DLD1 (cell line): ENCODE results near the gene GAB3.
"Not testable (repeated sequence)": the region's sequence is repeated elsewhere in the genome, so short reads cannot be mapped to it uniquely, and the experiment has no call there.

Experiments
- in situ Hi-C: cut with HindIII; loops from 2 replicates; pipeline ENCODE4 v1.10.0; 2017; ENCODE audit warnings: low sequenced_read_pairs

Gene GAB3

DNA sequence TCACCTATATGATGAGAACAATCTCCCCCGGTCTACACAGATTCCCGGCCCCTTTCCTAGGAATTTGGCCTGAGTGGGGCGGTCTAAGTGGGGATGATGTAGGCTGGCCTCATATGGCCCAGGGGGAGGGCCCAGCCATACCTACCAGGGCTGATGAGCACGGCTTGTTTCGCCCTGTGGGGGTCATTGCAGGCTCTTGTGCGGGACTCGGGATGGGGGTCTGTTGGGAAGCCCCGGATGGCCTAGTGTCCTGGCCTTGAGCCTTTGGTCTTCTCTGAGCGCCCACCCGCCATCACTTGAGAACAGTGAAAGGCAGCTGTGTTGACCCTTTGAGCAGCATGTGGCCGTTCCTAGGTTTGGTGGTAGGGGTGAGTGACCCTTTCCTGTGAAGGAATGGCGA is 92.7 kb downstream of the GAB3 start:
- in situ Hi-C loops: no loop called here

DNA sequence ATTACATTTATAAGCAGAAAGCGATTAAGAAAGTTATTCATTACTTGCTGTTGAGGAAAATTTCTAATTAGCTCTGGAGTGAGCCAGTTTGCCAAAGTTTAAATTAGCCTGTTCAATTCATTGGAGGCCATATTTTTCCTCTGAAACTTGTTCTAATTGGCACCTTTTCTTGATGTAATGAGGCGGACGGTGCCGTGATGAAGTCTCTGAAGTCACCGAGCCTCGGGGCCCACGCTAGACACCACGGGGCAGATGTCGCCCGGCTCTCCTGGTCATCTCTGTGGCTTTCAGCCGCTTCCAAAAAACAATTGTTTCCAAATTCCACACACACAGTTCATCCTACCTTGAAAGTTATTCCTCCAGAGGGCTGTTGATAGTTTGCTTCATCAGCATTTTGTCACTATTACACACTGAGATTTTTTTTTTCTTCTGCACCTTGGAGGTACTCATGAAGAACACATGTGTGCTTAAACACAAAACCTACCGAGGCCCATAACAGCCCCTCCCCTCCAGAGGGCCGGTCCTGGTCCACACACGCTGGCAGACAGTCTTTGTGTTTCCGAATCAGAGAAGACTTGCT is 93.6 kb downstream of the GAB3 start:
- in situ Hi-C loops: no loop called here

DNA sequence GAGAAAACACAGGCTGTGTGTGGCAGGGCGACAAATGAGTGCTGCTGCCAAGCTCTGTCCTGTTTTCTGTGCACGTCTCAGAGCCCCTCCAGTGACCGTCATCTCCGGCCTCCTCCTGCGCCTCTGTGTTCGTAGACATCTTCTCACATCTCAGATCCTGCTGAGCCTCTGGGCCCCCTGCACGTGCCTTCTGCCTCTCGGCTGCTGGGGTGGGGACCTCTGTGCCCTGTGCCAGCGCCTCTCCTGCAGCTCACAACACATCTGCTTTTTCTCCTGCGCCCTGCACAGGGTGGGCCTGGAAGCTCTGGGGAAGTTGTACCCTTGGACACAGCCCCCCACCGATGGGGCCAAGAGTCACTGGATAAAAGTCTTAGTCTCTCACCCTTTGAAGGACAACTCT is 95.1 kb downstream of the GAB3 start:
- in situ Hi-C loops: no loop called here

DNA sequence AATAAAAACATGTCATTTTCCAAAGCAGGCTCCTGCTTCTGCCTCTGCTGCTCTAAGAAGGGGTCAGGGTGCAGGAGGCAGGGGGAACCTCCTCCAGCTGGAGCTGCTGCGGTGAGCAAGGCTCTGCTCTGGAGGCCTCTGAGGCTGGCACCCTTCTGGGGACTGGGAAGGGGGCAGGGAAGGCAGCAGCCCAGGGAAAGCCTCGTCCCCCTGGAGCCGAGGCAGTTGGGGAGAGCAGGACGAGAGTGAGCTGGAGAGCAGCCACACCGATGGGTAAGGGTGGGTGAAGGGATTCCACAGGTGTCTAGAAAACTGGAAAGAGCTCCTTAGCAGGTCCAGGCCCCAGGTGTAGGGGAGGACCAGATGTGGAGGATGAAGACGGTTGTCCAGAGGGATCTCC is 95.5 kb downstream of the GAB3 start:
- in situ Hi-C loops: no loop called here

DNA sequence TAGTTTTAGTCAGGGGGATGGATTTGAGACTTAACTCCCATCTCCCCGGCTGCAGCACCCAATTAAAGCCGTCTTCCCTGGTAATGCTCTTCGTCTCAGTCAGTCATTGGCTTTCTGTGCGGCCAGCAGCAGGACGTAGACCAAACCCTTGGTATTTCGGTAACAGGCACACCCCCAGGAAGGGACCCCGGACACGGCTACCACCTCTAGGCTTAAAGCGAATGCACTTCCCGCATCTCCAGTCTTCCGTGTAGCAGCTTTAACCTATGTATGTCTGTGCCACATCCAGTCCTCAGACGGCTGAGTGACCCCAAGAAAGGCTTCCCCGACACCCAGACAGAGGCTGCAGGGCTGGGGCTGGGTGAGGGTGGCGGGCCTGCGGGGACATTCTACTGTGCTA is 96.0 kb downstream of the GAB3 start:
- in situ Hi-C loops: no loop called here

DNA sequence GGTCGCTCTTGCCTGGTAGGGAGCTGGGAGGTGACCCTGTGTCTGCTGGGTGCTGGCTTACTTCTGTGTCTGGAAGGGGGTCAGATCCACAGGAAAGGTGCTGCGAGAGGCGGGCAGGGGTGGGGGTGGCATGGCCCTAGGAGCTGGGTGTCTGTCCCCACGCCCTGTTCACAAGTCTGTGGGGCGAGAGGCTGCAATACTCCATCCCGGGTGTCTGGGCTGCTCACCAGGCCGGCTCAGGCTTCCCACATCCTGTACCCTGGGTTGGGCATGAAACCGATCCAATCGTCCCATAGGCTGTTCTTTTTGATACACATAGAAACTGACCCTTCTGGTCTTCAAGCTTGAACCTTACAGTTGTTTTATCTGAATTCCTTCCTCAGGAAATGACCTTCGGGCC is 96.5 kb downstream of the GAB3 start:
- in situ Hi-C loops: no loop called here

DNA sequence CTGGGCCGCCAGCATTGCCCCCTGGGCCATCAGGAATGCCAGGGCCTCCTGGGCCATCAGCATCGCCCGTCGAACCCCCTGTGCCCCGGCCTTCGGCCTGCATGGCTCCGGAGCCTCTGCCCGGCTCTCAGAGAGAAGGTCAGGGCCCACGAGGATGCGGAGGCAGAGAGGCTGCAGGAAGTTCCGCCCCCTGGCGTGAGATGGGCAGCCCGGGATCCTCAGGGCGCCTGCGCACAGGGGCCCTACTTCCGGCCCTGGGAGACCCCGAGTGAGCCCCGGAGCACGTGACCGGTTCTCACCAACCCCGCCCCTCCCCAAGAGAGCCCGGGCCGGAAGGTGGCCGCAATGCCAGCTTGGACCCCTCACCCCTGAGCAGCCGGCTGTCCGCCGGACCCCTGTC is 97.5 kb downstream of the GAB3 start, which contains the start of gene CTAG2:
CTAG2 (minus strand) TSS at position 167 of the 400 bp plus-strand sequence; CDS start at position 103, 64 bp downstream.
- in situ Hi-C loops: not testable (repeated sequence)

DNA sequence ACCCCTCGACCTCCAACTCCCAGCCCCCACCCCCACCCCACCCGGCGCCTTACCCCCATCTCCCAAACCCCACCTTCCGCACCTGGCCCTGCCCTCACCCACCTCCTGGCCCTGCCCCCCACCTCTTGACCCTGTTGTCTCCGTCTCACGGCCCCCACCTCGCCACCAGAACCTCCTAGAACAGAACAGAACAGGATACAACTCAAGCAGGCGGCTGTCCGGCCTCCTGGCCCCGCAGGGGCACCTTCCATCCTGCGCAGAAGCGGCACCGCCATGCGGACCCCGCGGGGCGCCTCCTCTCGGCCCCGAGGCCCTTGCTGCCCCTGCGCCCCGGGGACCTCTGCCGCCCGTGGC is 97.9 kb downstream of the GAB3 start:
- in situ Hi-C loops: no loop called here

DNA sequence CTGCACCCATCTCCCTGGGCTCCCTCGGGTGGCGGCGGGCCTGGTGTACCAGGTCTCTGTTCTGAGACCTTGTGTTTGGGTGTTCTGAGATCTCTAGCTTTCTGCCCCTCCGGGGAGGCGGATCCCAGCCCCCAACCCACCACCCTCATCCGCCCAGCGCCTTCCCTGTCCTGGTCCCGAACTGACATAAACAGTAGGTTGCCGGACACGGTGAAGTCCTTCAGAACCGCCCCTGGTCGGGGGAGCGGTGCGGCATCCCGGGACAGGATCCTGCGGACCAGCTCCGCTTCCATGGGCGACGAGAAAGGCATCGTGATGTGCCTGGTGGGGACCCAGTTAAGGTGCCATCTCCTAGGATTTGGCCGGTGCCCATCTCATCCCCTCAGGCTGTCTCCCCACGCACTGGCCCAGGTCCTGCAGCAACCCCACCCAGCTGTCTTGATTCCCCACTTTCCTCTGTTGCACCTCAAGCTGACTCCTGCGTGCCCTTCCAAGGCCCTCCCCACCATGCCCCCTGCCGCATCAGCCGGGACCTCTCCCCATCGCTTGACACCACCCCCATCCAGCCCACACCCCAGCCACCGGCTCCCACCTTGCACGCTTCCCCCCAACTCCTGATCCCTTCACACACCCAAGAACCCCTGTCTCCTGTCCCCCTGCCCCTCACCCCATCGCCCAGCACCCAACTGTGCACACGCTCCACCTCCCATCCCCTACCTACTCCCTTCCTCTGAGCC is 98.4 kb downstream of the GAB3 start:
- in situ Hi-C loops: no loop called here

DNA sequence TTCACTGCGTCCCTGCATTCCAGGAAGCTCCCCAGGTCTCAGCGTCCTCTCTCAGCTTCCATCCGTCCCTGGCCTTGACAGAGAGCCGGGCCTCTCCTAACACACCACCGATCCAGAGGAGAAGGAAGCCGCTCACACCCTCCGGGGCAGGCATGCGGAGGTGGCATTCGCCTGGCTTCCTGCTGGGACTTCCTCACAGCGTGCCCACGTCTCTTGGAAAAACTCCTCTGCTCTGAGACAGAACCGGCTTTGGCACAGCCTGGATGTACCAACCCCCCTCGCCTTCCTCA is 100.7 kb downstream of the GAB3 start:
- in situ Hi-C loops: no loop called here

DNA sequence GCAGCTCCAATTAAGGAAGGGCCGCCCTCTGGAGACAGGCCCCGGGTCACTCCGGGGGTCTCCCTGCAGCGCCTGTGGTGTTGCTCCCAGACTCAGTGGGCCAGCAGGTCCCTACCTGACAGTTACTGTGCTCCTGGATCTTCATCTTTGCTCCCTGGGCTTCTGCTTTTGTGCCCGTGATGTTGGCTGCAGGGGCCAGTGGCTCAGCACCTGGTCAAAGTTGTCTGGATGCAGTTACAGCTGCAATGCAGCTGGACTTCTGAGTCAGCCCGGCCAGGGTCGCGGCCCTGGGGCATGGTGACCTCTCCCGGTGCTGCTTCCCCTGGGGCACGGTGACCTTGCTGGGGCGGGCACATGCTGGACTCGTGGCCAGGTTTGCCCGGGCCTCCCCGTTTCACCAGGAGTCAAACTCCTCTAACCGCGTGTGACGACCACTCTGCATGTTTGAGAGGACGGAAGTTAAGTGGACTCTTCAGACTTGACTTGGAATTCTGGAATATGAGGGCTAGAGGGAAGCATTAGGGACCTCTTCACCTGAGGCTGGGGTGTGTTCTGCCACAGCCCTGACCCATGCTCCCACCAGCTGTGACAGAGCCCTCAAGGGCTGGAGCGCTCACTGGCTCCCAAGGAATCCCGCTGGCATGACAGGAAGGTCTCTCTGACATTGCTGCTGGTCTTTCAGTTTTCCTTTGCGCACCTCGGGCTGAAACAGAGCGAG is 101.2 kb downstream of the GAB3 start:
- in situ Hi-C loops: no loop called here

DNA sequence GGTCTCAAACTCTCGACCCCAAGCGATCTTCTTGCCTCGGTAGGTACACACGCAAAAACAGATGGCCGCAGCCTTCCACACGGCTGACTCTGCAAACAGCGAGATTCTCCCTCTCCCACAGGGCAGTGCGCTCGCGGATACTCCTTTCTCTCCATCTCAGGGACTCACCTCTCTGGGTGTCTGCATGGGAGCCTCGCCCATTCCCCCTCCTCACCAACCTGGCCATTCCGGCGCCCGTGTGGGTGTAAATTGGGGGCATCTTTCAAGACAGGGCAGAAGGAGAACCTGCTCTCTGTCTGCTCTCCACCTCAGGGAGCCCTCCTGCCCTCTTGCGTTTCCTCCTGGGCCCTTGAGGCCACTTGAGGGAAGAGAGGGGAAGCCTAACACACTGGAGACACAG is 101.9 kb downstream of the GAB3 start:
- in situ Hi-C loops: no loop called here

DNA sequence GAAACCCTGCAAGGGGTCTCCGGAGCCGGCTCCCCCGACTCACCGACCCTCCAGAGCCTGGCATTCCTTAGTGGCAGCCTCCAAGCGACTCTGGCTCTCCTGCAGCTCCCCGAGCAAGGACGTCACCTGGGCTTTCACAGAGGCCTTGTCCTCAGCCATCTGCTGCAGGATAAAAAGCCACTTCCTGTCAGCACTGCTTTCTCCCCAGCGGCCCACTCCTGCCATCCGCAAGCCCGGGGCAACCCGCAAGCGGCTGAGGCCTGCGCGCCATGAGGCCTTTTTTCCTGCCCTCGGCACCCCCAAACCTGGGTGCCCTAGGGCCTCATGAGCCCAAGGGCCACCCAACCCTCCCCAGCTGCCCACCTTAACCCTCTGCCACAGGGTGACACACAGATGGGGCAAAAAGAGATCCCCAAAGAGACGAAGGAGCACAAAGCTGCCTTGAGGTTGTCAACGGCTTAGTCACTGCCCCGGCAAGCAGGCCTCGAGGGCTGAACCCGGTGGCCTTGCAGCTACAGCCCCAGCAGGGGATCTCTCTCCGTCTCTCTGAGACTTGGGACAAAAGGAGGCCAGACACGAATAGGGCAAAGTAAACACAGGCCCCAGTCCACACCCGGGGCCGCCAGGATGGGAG is 105.0 kb downstream of the GAB3 start:
- in situ Hi-C loops: not testable (repeated sequence)

DNA sequence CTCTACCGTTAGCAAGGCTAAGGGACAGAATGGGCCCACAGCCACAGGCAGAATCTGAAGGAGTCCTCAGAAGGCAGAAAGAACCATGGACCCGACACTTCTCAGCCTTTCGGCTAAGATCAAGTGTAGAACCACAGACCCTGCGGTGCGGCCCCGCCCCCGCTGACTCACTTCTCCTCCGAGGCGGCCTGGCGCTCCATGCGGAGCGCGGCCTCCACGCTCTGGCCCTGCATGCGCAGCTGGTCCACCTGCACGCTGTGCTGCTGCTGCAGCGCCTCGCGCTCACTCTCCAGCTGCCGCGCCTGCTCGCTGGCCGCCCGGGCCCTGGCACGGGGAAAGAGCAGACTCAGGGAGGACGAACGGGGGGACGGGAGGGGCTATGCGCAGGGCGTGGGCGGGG is 107.2 kb downstream of the GAB3 start:
- in situ Hi-C loops: not testable (repeated sequence)

DNA sequence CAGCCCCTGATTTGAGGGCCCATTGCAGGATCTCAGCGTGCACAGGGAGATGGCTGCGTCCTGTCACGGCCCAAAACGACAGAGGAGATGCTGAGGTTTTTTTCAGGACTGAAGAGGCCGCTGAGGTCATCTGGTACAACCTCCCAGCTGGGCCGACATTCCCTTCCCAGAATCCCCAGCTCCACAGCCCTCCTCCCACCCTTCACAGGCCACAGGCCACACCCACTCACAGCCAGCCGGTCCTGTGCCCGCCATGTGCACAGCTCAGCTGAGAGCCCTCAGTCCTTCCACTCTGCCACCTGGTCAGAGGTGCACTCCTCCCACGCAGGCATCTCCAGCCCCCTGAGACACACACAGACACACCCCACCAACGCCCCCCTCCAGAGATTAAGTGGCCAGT is 109.1 kb downstream of the GAB3 start:
- in situ Hi-C loops: not testable (repeated sequence)

DNA sequence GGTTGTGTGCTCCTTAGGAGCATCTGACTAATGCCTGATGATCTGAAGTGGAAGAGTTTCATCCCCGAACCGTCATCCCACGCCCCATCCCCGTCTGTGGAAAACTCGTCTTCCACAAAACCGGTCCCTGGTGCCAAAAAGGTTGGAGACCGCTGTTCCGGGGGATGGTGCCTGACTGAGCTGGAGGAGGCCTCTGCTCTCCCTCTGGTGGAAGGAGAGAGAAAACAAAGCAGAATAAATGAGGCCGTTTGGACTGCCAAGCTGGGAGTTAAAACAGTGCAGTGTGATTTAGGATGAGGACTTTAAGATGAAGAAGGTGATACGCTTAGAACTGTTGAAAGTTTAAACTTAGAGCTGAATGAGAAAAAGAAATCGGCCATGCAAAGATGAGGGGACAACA is 117.2 kb downstream of the GAB3 start:
- in situ Hi-C loops: not testable (repeated sequence)

DNA sequence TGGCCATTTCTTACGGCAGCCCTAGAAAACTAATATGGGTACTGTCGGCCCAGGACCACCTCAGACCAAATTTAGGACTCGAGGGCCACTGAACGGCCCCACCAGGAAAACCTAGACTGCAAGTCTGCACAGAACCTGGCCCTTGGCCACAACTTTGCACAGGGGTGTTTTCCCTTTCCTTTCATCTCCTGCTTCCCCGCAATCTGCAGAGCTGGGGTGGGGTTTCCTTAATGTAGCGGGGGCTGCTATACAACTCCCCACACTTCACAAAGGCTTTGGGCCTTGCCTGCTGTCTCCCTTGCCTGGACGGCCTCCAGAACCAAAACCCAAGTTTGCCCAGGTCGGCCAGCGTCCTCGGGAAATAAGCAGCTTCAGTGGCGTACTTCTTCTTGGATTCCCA is 119.9 kb downstream of the GAB3 start:
- in situ Hi-C loops: not testable (repeated sequence)

DNA sequence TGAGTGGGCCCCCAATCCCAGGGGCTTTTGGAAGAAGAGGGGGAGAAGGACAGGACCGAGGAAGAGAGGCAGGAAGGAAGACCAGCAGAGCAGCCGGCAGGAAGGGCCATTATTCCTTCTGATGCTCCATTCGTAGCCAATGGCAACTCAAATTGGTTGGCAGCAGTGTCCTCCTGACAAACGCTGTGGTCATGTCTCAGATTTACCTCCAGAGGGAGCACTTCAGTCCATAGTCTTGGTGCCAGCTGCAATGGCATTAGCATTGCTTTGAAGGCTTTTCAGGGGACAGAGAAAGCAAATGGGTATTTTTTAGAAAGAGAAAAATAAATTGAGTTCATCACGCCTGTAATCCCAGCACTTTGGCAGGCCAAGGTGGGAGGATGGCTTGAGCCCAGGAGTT is 121.9 kb downstream of the GAB3 start:
- in situ Hi-C loops: not testable (repeated sequence)
